Heart right ventricle (tissue), 16 donors: ENCODE measurements around the gene LSAMP. TPM values are rescaled to one million over a fixed set of nuclear protein-coding genes. Genes with fewer than 3 reads are reported as not detected.

Experiments used
- ATAC-seq, 8 donors: fragments of 200-7000 bp; cut with Tn5 transposase; one replicate each; pipeline ENCODE4 v1.9.1; 2020; ENCODE audit warnings: mild to moderate bottlenecking in 8 of 8, moderate library complexity in 8 of 8, moderate number of reproducible peaks in 1 of 8
- DNase-seq, 2 donors: peaks; one replicate each; pipeline ENCODE4 v3.0.0-alpha.2; 2020
- H3K27ac ChIP-seq, 10 donors: fragments of 200-600 bp; sonication (generic) in 2 of 10; one replicate each; pipeline versions ENCODE4 v1.5.0 to v1.8.0; 2020 to 2022; ENCODE audit warnings: mild to moderate bottlenecking in 3 of 10
- H3K27me3 ChIP-seq, 7 donors: fragments of 200-600 bp; one replicate each; pipeline ENCODE4 v1.8.0; 2021 to 2022; ENCODE audit warnings: mild to moderate bottlenecking in 2 of 7
- H3K36me3 ChIP-seq, 9 donors: fragments of 200-600 bp; sonication (generic) in 1 of 9; one replicate each; pipeline versions ENCODE4 v1.5.0 to v1.8.0; 2020 to 2022; ENCODE audit warnings: mild to moderate bottlenecking in 2 of 9
- H3K4me1 ChIP-seq, 9 donors: fragments of 200-600 bp; sonication (generic) in 1 of 9; one replicate each; pipeline versions ENCODE4 v1.5.0 to v1.8.0; 2020 to 2022; ENCODE audit warnings: mild to moderate bottlenecking in 4 of 9
- H3K4me3 ChIP-seq, 10 donors: fragments of 200-600 bp; sonication (generic) in 2 of 10; one replicate each; pipeline versions ENCODE4 v1.5.0 to v1.8.0; 2020 to 2022; ENCODE audit warnings: mild to moderate bottlenecking in 7 of 10, moderate library complexity in 2 of 10
- H3K9me3 ChIP-seq, 11 donors: fragments of 200-600 bp in 10 of 11; sonication (generic) in 2 of 11; one replicate each; pipeline versions ENCODE4 v1.5.0 to v1.8.0; 2013 to 2022; ENCODE audit warnings: mild to moderate bottlenecking in 2 of 11, control low read depth in 1 of 11, moderate library complexity in 1 of 11
- CTCF ChIP-seq, 9 donors: fragments of 200-600 bp; sonication (generic) in 2 of 9; IDR thresholded peaks; one replicate each; pipeline versions ENCODE4 v1.5.0 to v1.8.0; 2021 to 2022; ENCODE audit warnings: antibody characterized with exemption in 9 of 9, mild to moderate bottlenecking in 5 of 9, moderate library complexity in 1 of 9
- WGBS, 2 donors: extraction: QIAGEN DNeasy Blood & Tissue Kit; methylation state at CpG; one replicate each; pipeline ENCODE4 v1.1.7; 2013; ENCODE audit warnings: inconsistent platforms in 1 of 2; 5-methylcytosine and 5-hydroxymethylcytosine counted together
- intact Hi-C, 10 donors: fragments of 100-400 bp; cut with DNase I; formaldehyde crosslinking; loops; one replicate each; pipeline versions ENCODE4 v1.11.1 to v1.14.2; 2022
- polyA plus RNA-seq, 2 donors: library from polyadenylated mRNA; stranded (reverse); fragments of 200-250 nt; gene quantifications; one replicate each; pipeline ENCODE4 v1.2.3, GENCODE V29; 2013
- total RNA-seq, 10 donors: library from RNA; stranded (reverse); fragmentation: NEBNext Ultra II Directional in 3 of 10; extraction: Animal tissue kit (Norgen Biotek cat#: 25700) in 3 of 10; gene quantifications; one replicate each; pipeline versions ENCODE4 v1.2.1 to v1.2.4, GENCODE V29; 2021 to 2023
- donor health status: Arrhythmogenic right ventricular cardiomyopathy.
- donor health status: ischemic (EF 13 %, LVEDD 7.1; RV severe dilation, severe dysfunction).
- donor health status: healthy with polysubstance abuse.
- donor health status: DM: no; HTN: yes; CAD: no.
- donor health status: DM: no; HTN: no; CAD: no.
- donor health status: ischemic (EF 25% LVEDD 6.9; RV normal size, moderate dysfunction).
- donor health status: ischemic (EF 25% LVEDD 5.7; RV mildly dilated, moderate dysfunction).
- donor health status: healthy.
- donor health status: DM: yes; HTN: yes; CAD: no.
- donor health status: Ischemic cardiomyopathy.
- donor health status: ischemic (EF 35%, LVEDD 5.7; RV mildly dilated, moderate dysfunction).
- donor health status: nonischemic (EF 11% LVEDD 7.7; RV severe dilation, severe dysfunction).
- donor health status: DM: yes; HTN: yes; CAD: no.
- donor health status: PGD.
- donor health status: ischemic (EF 29% LVEDD 5.4; RV normal size, mild dysfunction).
- donor health status: nonischemic (EF 23%, LVEDD 6.1; RV moderate dilation, normal function).

The LSAMP gene
- total and polyA plus RNA-seq, 12 donors, result 0.51 to 9.0 (median 5.4) TPM

DNA sequence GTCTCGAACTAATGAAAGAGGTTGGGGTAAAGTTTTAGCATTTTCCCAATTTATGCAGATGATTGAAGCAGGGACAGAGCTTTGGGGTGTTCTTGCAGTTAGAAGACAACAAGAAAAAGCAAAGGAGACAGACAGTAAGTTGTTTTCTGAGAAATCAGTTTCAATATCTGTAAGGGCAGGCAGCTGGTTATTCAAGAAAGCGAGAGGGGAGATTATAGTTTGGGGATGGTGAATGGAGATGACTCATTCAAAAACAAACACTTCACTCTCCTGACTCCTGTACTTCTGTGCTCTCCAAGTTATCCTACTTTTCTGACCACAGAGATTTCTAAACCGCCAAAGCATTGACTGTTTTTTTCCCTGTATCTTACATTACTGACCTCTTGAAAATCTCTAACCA, 469.9 kb downstream of the LSAMP start:
- Histone ChIP-seq H3K4me3 (no peak overlapping the region), H3K9me3 (no peaks in the 10 kb centered on the region), H3K36me3 (no peaks in the 10 kb centered on the region), H3K4me1 (no peaks in the 10 kb centered on the region), H3K27ac (no peak overlapping the region), H3K27me3 (no peaks in the 10 kb centered on the region)
- ATAC-seq, result no peak
- DNase-seq, result no peak
- 74 to 75% methylated on average over 3 of the region's 3 CpGs for WGBS, 2 donors
- intact Hi-C loops, result no loop called here
- TF ChIP-seq CTCF (IDR thresholded peaks at IDR 0.05), result no peak

DNA sequence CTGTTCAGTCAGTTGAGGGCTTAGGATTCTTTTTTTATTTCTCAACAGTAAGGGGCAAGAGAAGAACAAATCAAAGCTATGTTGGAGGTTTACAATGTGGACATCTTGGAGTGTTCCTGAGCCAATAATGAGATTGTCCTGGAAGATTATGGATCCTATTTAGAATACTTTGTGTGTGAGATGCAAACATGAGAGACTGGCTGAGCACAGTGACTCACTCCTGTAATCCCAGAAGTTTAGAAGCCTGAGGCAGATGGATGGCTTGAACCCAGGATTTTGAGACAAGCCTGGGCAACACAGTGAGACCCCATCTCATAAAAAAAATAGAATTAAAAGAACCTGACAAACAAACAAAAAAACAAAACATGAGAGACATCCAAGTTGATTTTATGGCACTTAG, 470.3 kb downstream of the LSAMP start:
- Histone ChIP-seq H3K4me1 (no peaks in the 10 kb centered on the region), H3K27me3 (no peaks in the 10 kb centered on the region), H3K36me3 (no peaks in the 10 kb centered on the region), H3K9me3 (no peaks in the 10 kb centered on the region), H3K27ac (no peak overlapping the region), H3K4me3 (no peak overlapping the region)
- intact Hi-C loops, result no loop called here
- DNase-seq (no peak), ATAC-seq (no peak)
- no peak for TF ChIP-seq CTCF (IDR thresholded peaks at IDR 0.05)

- Histone ChIP-seq H3K4me1 (no peaks in the 10 kb centered on the region), H3K36me3 (no peaks in the 10 kb centered on the region), H3K9me3 (peaks cover 0 to 6% (median 0%) of the 10 kb centered on the region in 11 donors), H3K27ac (no peak overlapping the region), H3K4me3 (no peak overlapping the region), H3K27me3 (no peaks in the 10 kb centered on the region)
- TF ChIP-seq CTCF (IDR thresholded peaks at IDR 0.05), result no peak
- intact Hi-C loops, result no loop called here
- DNase-seq, result no peak
- no peak for ATAC-seq
- WGBS, 2 donors, result 74 to 89% methylated on average over 4 of the region's 4 CpGs
Observed at GRCh38 chr3:115968871-115969270, 476.4 kb downstream of the LSAMP start.

- H3K36me3 ChIP-seq, result no peaks in the 10 kb centered on the region
- no peak for TF ChIP-seq CTCF (IDR thresholded peaks at IDR 0.05)
- no peaks in the 10 kb centered on the region for H3K27me3 ChIP-seq
- H3K27ac ChIP-seq, result no peak overlapping the region
- WGBS, 2 donors, result 46 to 51% methylated on average over 4 of the region's 4 CpGs
- H3K4me1 ChIP-seq, result peaks cover 0 to 6% (median 0%) of the 10 kb centered on the region in 9 donors
- H3K4me3 ChIP-seq, result peak overlapping the region in 1 of 10 donors; percentile 22
- intact Hi-C loops, result no loop called here
- no peaks in the 10 kb centered on the region for H3K9me3 ChIP-seq
- no peak for DNase-seq
- ATAC-seq, result peak in 3 of 8 donors; percentile 27 to 62 (median 38)
Observed at GRCh38 chr3:115961380-115961779, 483.9 kb downstream of the LSAMP start.
